ENCODE measurements around the gene FGF18. TPM values are rescaled to one million over a fixed set of nuclear protein-coding genes. Genes with fewer than 3 reads are reported as not detected.

FGF18 gene
- total and polyA plus RNA-seq, 2 experiments from 2014 or later = 0.56 to 0.86 TPM

DNA sequence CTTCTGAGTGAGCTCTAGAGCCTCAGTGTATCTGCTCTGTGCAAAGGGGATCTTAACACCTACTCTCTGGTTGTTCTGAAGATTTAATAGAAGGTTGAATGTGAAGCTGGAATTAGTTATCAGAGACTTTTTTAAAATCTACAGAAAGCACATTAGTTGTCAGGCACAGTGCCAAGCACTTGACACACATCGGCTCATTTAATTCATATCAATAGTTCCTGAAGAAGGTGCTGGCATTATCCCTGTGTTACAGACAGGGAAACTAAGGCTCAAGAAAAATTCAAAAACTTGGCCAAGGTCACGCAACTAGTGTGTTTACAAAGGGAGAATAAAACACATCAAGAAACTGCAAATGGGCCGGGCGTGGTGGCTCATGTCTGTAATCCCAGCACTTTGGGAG lies 80.2 kb downstream of the FGF18 start:
- Histone ChIP-seq H4K20me1 (replicated peaks; ENCODE audit: insufficient read depth) (no peaks in the 10 kb centered on the region), H3K36me3 (ENCODE audit: insufficient read depth) (no peaks in the 10 kb centered on the region), H3K4me2 (no peak overlapping the region), H3K4me1 (ENCODE audit: insufficient read depth) (peaks cover 7% of the 10 kb centered on the region; the same call in 1 of the 2 replicates), H3F3A (replicated peaks; ENCODE audit: low read depth) (no peaks in the 10 kb centered on the region), H3K27me3 (ENCODE audit: insufficient read depth) (no peaks in the 10 kb centered on the region), H3K79me2 (replicated peaks; ENCODE audit: insufficient read depth) (no peaks in the 10 kb centered on the region), H2AFZ (no peak overlapping the region), H3K4me3 (no peak overlapping the region), H3K9me2 (ENCODE audit: insufficient read depth) (no peaks in the 10 kb centered on the region), H3K27ac (ENCODE audit: low read depth) (no peak overlapping the region)
- H3K4me1 Mint-ChIP-seq = peaks cover 16% of the 10 kb centered on the region
- no peak overlapping the region for H3K4me3 Mint-ChIP-seq
- no peak for DNase-seq (ENCODE audit: low spot score)
- H3K27ac Mint-ChIP-seq = no peak overlapping the region
- no peak for ATAC-seq
- H3K9me3 Mint-ChIP-seq = no peaks in the 10 kb centered on the region; the same call in 2 of the 3 replicates
- no peaks in the 10 kb centered on the region for H3K36me3 Mint-ChIP-seq (ENCODE audit: low read depth)
- peaks cover 6% of the 10 kb centered on the region for H3K27me3 Mint-ChIP-seq (ENCODE audit: insufficient read depth, low read depth, poor library complexity)
- TF ChIP-seq, protein P1, sequence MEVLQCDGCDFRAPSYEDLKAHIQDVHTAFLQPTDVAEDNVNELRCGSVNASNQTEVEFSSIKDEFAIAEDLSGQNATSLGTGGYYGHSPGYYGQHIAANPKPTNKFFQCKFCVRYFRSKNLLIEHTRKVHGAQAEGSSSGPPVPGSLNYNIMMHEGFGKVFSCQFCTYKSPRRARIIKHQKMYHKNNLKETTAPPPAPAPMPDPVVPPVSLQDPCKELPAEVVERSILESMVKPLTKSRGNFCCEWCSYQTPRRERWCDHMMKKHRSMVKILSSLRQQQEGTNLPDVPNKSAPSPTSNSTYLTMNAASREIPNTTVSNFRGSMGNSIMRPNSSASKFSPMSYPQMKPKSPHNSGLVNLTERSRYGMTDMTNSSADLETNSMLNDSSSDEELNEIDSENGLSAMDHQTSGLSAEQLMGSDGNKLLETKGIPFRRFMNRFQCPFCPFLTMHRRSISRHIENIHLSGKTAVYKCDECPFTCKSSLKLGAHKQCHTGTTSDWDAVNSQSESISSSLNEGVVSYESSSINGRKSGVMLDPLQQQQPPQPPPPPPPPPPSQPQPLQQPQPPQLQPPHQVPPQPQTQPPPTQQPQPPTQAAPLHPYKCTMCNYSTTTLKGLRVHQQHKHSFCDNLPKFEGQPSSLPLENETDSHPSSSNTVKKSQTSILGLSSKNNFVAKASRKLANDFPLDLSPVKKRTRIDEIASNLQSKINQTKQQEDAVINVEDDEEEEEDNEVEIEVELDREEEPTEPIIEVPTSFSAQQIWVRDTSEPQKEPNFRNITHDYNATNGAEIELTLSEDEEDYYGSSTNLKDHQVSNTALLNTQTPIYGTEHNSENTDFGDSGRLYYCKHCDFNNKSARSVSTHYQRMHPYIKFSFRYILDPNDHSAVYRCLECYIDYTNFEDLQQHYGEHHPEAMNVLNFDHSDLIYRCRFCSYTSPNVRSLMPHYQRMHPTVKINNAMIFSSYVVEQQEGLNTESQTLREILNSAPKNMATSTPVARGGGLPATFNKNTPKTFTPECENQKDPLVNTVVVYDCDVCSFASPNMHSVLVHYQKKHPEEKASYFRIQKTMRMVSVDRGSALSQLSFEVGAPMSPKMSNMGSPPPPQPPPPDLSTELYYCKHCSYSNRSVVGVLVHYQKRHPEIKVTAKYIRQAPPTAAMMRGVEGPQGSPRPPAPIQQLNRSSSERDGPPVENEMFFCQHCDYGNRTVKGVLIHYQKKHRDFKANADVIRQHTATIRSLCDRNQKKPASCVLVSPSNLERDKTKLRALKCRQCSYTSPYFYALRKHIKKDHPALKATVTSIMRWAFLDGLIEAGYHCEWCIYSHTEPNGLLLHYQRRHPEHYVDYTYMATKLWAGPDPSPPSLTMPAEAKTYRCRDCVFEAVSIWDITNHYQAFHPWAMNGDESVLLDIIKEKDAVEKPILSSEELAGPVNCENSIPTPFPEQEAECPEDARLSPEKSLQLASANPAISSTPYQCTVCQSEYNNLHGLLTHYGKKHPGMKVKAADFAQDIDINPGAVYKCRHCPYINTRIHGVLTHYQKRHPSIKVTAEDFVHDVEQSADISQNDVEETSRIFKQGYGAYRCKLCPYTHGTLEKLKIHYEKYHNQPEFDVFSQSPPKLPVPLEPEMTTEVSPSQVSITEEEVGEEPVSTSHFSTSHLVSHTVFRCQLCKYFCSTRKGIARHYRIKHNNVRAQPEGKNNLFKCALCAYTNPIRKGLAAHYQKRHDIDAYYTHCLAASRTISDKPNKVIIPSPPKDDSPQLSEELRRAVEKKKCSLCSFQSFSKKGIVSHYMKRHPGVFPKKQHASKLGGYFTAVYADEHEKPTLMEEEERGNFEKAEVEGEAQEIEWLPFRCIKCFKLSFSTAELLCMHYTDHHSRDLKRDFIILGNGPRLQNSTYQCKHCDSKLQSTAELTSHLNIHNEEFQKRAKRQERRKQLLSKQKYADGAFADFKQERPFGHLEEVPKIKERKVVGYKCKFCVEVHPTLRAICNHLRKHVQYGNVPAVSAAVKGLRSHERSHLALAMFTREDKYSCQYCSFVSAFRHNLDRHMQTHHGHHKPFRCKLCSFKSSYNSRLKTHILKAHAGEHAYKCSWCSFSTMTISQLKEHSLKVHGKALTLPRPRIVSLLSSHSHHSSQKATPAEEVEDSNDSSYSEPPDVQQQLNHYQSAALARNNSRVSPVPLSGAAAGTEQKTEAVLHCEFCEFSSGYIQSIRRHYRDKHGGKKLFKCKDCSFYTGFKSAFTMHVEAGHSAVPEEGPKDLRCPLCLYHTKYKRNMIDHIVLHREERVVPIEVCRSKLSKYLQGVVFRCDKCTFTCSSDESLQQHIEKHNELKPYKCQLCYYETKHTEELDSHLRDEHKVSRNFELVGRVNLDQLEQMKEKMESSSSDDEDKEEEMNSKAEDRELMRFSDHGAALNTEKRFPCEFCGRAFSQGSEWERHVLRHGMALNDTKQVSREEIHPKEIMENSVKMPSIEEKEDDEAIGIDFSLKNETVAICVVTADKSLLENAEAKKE (CRISPR knock-in tag; IDR thresholded peaks at IDR 0.05) = no peak
- TF ChIP-seq STAT1 (IDR thresholded peaks at IDR 0.05; ENCODE audit: unreplicated experiment) (no peak), EZH2phosphoT487 (IDR thresholded peaks at IDR 0.05; ENCODE audit: unreplicated experiment) (no peak), POLR2AphosphoS5 (IDR thresholded peaks at IDR 0.05; ENCODE audit: low read depth) (no peak)
- TF ChIP-seq, protein P2, sequence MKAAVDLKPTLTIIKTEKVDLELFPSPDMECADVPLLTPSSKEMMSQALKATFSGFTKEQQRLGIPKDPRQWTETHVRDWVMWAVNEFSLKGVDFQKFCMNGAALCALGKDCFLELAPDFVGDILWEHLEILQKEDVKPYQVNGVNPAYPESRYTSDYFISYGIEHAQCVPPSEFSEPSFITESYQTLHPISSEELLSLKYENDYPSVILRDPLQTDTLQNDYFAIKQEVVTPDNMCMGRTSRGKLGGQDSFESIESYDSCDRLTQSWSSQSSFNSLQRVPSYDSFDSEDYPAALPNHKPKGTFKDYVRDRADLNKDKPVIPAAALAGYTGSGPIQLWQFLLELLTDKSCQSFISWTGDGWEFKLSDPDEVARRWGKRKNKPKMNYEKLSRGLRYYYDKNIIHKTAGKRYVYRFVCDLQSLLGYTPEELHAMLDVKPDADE (IDR thresholded peaks at IDR 0.05) = no peak
